AG10803 (cell line): ENCODE results near the gene MVB12A.

Source experiments
- DNase-seq: peaks from one replicate; pipeline ENCODE4 v3.0.0; 2010; ENCODE audit warnings: low read depth
- H3K4me3 ChIP-seq: 2 replicates; pipeline ENCODE4 v1.5.1; 2011; ENCODE audit warnings: mild to moderate bottlenecking, low read length, control low read depth
- TF ChIP-seq, protein P1 (sequence below): conservative IDR thresholded peaks from 2 replicates; pipeline ENCODE4 v1.5.1; 2011; ENCODE audit warnings: mild to moderate bottlenecking, low read length, control low read depth, inconsistent platforms

Gene MVB12A

DNA sequence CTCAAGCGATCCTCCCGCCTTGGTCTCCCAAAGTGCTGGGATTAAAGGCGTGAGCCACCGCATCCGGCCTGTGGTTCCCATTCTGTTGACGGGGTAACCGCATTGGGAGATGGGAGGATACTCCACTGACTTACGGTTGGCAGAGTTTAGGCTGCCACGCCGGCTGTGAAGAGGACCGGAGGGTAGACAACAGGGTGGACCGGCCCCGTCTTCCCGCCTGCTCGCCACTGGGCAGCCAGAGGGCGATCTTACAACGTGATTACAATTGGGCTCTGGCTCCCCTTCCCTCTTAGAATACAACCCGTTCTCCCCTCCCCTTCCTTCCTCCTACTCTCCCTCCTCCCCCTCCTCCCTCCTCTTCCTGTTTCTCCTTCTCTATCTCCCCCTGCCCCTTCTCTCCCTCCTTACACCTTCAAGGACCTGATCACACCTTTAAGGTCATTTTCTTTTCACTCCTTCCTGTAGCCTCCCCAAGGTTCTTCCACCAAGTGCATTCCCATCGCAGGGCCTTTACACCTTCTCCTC is 24.9 kb upstream of the MVB12A start:
- H3K4me3 ChIP-seq: no peak overlapping the region
- DNase-seq: peak; percentile 60
- TF ChIP-seq, protein P1, sequence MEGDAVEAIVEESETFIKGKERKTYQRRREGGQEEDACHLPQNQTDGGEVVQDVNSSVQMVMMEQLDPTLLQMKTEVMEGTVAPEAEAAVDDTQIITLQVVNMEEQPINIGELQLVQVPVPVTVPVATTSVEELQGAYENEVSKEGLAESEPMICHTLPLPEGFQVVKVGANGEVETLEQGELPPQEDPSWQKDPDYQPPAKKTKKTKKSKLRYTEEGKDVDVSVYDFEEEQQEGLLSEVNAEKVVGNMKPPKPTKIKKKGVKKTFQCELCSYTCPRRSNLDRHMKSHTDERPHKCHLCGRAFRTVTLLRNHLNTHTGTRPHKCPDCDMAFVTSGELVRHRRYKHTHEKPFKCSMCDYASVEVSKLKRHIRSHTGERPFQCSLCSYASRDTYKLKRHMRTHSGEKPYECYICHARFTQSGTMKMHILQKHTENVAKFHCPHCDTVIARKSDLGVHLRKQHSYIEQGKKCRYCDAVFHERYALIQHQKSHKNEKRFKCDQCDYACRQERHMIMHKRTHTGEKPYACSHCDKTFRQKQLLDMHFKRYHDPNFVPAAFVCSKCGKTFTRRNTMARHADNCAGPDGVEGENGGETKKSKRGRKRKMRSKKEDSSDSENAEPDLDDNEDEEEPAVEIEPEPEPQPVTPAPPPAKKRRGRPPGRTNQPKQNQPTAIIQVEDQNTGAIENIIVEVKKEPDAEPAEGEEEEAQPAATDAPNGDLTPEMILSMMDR: peak; percentile 72

DNA sequence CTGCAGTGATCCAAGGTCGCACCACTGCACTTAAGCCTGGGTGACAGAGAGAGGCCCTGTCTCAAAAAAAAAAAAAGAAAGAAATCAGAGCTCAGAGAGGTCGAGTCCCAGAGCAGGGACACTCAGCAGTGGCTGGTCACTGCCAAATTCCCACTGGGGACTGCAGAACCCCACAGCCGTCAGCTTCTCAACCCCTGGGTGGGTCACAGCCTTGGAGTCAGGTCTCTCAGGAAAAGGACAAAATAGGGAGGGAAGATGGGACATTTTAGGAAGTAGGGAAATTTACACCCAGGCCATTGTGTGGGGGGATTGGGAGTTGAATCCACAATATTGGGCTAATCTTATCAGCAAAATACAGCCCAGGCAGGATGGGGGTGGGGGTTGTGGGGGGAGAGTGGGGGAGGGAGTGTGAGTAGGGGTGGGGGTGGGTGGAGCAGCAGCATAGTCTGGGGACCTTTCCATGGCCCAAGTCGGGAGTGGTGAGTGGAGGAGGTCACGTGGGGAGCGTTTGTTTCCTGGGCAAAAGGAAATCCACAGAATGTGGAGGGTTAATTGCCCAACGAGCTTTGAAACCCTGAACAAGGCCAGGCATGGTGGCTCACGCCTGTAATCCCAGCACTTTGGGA is 20.8 kb upstream of the MVB12A start:
- TF ChIP-seq, protein P1: no peak

DNA sequence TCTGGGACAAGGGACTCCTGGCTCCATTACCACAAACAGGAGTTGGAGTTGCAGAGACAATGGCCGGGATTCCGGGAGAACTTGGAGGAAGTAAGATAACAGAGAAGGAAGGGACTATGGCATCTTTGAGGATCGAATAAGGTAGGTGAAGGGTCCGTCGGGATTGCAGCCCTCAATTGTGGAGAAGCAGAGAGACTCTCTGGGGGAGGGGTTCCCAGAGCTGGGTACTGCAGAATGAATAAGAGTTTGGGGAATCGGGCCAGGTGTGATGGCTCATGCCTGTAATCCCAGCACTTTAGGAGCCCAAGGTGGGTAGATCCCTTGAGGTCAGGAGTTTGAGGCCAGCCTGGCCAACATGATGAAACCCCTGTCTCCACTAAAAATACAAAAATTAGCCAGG is 18.2 kb upstream of the MVB12A start:
- H3K4me3 ChIP-seq: no peak overlapping the region
- no peak for DNase-seq
- TF ChIP-seq, protein P1: no peak

More for the DNA sequence above, 20.8 kb upstream of the MVB12A start:
- no peak overlapping the region for H3K4me3 ChIP-seq
- no peak for DNase-seq

DNA sequence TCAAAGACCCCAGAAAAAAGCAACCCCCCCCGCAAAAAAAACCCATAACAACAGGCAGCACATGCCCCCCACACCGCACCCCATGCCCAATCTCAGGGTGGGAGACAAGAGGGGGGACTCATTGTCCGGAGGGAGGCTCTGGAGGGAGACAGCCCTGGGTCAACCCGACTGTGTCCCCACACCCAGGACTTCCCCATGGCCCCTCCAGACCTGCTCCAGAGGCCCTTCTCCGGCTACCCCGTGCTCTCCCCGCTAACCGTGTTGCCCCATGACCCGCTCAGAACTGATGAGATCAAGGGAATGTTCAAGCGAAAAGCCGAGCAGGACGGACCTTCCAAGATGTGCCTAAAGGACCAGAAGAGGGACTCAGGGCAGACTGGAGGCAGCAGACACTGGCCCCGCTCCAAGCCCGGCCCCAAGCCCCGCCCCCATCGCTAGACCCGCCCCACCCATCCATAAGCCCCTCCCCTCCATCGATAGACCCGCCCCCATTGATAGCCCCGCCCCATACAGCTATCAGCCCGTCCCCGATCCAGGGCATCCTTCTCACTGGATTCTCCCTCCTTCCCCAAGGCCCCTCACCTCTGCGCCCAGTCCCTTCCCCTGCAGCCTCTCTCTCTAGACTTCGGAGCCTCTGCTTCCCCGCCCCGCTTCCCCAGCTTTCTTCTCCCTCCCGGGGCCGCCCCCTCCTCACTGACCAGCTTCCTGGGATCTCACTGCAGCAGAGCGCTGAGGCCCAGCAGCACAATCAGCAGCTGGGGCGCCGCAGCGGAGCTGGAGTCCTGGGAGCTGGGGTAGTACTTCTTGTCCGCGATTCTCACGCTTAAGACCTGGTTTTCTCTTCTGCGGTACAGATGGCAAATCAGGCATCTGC is 16.6 kb upstream of the MVB12A start:
- TF ChIP-seq, protein P1: no peak
- DNase-seq: no peak
- no peak overlapping the region for H3K4me3 ChIP-seq

DNA sequence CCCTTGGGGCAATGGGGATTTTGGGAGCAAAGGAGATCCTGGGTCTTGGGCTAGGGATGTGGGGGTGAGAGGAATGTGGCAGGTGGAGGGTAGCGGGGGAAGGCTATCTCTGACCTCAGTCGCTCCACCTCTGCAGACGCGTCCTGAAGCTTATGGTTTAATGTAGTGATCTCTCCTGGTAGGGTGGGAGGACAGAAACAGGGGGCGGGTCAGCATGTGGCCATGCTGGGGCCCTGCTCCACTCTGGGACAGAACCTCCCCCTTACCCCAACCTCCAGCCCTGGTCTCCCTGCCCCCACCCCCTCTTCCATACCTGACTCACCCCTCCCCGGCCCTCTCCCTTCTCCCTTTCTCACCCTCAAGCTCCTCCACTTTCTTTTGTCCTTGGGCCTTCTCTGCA is 15.8 kb upstream of the MVB12A start:
- no peak overlapping the region for H3K4me3 ChIP-seq
- no peak for DNase-seq

DNA sequence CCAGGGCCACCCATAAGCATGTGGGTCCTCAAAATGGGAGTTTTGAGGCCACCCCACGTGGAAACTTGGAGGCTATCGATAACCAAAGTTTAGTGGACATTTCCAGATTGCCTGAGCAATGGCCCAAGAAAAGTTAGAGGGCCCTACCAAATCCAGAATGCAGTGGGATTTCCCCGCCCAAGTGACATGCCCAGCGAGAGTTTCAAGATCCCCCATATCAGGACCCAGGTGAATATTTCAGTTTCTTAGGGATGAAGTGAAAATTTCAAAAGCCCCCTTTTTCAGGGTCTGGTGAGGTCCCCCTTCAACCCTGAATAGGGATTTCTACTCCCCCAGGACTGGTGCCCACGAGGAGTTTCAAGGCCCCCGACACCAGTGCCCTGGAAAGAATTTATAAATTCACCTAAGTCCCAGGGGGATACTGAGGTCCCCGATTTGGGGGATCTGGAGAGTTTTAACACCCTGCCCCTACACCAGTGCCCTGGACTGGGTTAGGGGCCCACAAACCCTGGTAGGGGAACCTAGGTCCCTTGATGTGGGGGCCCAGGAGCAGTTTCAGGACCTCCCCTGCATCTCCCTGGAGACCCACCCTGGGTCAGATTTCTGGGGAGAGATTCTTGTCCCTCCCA is 15.1 kb upstream of the MVB12A start:
- TF ChIP-seq, protein P1: no peak
- DNase-seq: no peak
- peak overlapping the region; percentile 49 for H3K4me3 ChIP-seq

More for the DNA sequence above, 15.8 kb upstream of the MVB12A start:
- TF ChIP-seq, protein P1: no peak
